ENCODE measurements around the gene COA4.
A peak's percentile ranks its signal among the peaks of the same experiment; 100 is the strongest.

COA4 gene

DNA sequence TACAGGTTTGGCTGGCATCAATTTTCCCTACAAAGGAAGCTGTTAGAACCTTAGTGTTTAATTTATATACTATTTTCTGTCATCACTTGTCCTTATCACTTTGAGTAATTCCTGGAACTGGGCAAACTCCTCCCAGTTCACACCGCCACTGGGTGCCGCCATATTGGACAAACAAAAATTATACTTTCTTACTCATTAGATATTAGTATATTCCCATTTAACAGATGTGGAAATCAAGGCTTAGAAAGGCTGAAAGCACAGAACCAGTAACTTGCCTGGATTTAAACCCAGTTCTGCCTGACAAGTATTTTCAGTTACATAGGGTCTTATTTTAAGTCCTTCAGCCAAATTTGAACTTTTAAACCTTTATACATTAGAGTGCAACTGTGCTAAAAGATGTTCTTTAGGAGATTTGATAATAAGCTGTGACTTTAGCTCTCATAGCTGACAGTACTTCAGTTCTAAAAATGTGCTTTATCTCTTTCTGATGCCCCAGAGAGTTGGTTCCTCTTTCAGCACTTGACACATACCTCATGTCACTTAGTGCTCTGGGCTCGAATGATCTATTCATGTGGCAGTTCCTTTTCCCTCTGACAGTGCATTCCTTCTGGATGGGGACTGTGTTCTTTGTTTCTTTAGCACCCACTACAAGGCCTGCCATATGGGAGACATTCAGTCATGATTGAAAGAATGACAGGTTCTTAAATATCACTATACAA is 25.4 kb downstream of the COA4 start:
- DNase-seq (ENCODE audit: low read depth), result no peak
- no peak overlapping the region for H3K4me3 ChIP-seq (ENCODE audit: low read depth, low read length)
- TF ChIP-seq CTCF (conservative IDR thresholded peaks at IDR 0.05; ENCODE audit: low read depth, low read length), result no peak

- TF ChIP-seq CTCF (conservative IDR thresholded peaks at IDR 0.05; ENCODE audit: low read depth, low read length), result no peak
- peak; percentile 4 for DNase-seq (ENCODE audit: low read depth)
- H3K4me3 ChIP-seq (ENCODE audit: low read depth, low read length), result no peak overlapping the region
Observed at GRCh38 chr11:73839123-73839457, 37.6 kb downstream of the COA4 start.

- peak; percentile 1 for TF ChIP-seq CTCF (conservative IDR thresholded peaks at IDR 0.05; ENCODE audit: low read depth, low read length)
- H3K4me3 ChIP-seq (ENCODE audit: low read depth, low read length), result no peak overlapping the region
- DNase-seq (ENCODE audit: low read depth), result peak; percentile 81
Observed at GRCh38 chr11:73838443-73839122, 38.1 kb downstream of the COA4 start.

DNA sequence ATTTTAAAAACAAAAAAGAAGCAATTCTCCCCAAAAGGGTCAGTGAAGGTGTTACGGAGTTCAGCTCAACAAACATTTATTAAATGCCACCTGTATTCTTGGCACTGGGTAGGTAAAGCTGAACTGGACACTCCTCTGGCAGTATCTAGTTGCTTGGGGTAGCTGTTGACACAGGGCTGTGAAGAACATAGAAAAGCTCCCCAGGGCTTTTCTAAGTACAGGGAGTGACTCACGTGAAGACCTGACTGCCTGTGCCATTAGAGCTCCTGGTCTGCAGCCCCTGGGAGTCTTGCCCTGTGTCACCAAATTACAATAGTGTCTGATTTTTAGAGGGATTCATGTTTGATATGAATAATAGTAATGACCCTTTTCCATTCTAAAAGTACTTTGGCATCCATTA is 43.6 kb downstream of the COA4 start:
- no peak for TF ChIP-seq CTCF (conservative IDR thresholded peaks at IDR 0.05; ENCODE audit: low read depth, low read length)
- H3K4me3 ChIP-seq (ENCODE audit: low read depth, low read length), result no peak overlapping the region
- DNase-seq (ENCODE audit: low read depth), result no peak

GRCh38 chr11:73830261-73830660 is 46.4 kb downstream of the COA4 start:
- TF ChIP-seq CTCF (conservative IDR thresholded peaks at IDR 0.05; ENCODE audit: low read depth, low read length), result no peak
- H3K4me3 ChIP-seq (ENCODE audit: low read depth, low read length), result no peak overlapping the region
- no peak for DNase-seq (ENCODE audit: low read depth)
